ENCODE data around the gene GABRB1.

GRCh38 chr4:47217291-47217690 lies 185.9 kb downstream of the GABRB1 start:
- no peak for TF ChIP-seq CTCF (IDR thresholded peaks at IDR 0.05; ENCODE audit: low read depth, low read length)
- TF ChIP-seq EZH2phosphoT487 (IDR thresholded peaks at IDR 0.05; ENCODE audit: low read depth) = no peak
